HG03571 (cell line): Measurements from ENCODE around the gene NET1.
"Not testable (repeated sequence)": the region's sequence is repeated elsewhere in the genome, so short reads cannot be mapped to it uniquely, and the experiment has no call there.

ENCODE experiments used
- ATAC-seq: cut with Tn5 transposase; IDR thresholded peaks from one replicate; pipeline ENCODE4 v1.9.1; 2021; ENCODE audit not compliant: unreplicated experiment

The NET1 gene

GRCh38 chr10:5461914-5462840 is 49.8 kb downstream of the NET1 start:
- no peak for ATAC-seq

- no peak for ATAC-seq
These were observed 50.5 kb downstream of the NET1 start for GRCh38 chr10:5462841-5463293.

DNA sequence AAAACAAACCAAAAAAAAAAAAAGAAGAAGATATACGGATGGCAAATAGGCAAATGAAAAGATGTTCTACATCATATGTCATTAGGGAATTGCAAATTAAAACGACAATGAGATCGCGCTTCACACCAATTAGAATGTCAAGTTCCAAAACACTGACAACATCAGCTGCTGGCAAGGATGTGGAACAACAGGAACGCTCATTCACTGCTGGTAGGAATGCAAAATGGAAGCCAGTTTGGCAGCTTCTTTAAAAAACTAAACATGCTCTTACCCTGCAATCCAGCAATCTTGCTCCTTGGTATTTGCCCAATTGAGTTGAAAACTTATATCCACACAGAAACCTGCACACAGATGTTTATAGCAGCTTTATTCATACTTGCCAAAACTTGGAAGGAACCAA is 52.2 kb downstream of the NET1 start:
- ATAC-seq: no peak

DNA sequence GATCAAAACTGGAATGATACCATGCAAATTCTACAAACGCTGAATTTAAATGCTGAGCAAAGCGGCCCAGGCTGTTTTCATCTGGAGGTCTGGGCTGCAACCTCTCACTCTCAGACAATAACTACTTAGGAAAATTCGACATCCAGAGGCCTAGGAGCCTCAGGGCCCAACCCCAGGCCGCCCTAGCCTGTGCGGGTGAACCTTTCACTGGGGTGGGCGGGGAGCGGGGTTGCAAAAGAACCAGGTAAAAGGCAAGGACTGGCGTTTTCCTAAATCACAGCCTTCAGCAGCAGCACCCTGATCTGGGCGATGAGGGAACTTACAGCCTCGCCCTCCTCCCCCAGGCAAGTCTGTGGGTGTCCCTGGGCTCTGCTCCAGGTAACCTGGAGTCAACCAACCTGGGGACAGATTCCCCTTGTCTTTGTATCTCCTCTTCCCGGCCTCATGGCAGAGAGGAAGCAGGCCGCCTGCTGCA is 53.7 kb downstream of the NET1 start:
- no peak for ATAC-seq

- ATAC-seq: no peak
These were observed 54.3 kb downstream of the NET1 start for GRCh38 chr10:5466451-5467206.

GRCh38 chr10:5467207-5467535 is 54.8 kb downstream of the NET1 start:
- no peak for ATAC-seq

DNA sequence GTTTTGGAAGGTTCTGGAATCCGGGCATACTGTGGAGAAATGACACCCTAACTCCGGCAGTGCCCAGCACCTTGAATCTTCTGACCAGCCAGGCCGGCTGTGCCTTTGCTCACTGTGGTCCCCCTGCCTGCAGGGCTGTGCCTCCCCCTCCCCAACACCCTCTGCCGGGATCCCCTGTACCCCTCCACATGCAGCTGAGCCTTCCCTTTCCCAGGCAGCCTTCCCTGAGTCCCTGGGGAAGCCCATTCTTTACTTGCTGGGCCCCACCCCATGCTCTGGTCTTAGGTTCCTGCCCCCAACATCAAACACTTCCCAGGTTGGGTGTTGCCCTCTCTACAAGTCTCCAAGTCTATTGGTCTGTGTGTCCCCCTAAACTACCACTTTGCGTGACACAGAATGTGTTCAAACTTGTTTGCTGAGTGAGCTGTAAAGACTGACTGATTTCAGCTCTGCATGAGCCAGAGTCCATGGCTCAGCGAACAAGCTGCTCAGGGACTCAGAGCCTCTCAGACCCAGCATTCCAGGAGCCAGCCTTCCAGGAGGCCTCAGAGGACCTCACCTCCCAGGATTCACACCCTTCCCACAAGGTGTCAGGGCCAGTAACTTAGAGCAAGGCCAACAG is 55.4 kb downstream of the NET1 start:
- no peak for ATAC-seq

DNA sequence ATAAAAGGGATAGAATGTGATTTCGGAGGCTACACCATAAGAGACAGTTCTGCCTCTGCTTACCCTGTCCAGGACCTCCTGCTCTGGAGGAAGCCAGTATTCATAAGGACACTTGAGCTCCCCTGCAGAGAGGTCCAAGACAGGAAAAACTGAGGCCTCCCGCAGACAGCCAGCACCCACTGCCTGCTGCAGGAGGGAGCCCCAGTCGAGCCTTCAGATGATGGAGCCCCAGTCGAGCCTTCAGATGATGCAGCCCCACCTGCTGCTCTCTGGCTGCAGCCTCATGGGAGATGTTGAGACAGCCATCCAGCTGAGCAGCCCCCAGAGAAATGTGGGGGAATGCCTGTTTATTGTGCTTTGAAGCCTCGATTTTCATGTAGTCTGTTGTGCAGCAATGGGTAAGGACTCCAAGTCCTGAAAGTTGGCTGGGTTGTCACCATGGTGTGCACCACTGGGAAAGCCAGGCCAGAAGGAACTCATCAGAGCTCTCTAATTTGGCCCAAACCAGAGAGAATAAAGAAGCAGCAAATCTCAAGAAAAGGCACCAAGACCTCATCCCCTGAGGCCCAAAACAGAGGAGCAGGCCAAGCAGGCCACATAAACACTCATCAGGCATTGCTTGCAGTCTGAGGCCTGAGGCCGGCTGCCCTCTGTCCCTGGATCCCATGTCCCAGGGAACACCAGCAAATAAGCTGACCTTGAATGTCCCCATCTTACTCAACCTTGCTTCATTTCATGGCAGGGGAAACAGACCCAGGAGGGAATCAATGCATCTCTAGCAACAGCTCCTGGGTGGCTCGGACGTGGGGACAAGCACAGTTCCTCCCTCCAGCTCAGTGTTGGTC is 56.1 kb downstream of the NET1 start:
- no peak for ATAC-seq

DNA sequence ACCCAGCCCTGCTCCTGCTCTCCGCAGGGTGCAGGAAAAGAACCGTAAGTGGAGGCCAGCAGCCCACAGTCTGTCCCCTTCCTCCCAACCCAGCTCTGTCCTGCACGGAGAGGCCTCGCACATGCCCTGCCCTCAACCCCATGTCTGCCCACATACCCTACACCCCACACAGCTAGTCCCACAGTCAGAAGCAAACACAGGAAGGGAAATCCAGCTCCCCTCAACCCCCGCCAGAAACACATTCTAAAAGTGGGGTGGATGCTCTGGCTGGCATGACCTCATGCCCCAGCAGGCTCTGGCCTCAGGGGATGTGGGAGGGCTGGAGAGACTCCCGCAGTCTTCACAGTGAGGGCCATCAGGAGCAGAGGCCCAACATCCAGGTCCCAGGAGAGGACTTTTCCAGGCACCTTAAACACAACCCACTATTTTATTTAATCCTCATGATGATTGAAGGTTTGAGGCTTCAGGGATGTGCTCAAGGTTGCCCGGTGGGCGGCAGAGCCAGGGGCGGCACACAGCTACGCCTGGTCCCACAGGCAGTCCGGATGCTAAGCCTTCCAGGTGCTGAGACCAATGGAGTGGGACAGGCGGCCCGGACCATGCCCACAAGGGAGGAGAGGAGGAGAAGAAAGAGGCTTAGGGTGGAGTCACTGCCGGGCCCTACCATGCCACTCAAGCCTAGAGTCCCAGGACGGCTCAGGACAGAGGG is 57.1 kb downstream of the NET1 start:
- ATAC-seq: no peak

DNA sequence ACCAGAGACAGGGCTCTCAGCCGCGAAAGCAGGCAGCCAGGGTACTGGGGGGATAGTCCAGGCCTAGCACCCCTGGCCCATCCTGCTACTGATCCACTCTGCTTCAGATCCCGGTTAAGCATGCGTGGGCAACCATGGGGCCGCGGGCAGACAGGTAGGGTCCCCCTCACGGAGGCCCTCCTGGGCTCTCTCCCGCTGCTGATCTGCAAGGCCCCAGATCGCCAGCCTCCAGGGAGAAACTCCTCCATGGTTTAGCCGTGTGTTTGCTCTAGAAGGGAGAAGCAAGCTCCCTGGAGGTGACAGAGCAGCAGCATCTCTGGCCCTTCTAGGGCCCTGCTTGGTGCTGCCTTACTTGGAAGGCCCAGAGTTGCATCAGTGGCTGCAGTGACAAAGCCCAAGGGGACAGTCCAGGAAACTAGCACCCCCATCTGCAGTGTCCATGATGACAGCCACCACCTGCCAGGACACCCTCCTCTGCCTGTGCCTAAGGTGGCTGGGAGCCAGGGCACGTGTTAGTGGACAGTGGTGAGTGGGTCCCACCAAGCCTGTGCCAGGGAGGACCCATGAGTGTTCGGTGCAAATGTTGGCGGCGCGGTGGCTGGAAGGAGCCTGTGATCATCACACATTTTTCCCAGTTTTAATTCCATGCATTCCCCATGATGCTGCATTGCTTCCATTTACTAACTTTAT is 57.9 kb downstream of the NET1 start:
- ATAC-seq: no peak

DNA sequence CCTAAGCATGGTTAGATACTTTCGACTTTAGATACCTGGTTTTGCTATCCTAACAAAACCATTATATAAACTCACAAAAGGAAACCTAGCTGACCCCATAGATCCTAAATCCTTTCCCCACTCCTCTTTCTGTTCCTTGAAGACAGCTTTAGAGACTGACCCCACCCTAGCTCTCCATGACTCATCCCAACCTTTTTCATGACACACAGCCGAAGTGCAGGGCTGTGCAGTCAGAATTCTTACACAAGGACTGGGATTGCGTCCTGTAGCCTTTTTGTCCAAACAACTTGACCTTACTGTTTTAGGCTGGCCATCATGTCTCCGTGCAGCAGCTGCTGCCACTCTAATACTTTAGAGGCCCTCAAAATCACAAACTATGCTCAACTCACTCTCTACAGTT is 62.3 kb downstream of the NET1 start:
- ATAC-seq: not testable (repeated sequence)

GRCh38 chr10:5475088-5475487 is 62.7 kb downstream of the NET1 start:
- not testable (repeated sequence) for ATAC-seq

GRCh38 chr10:5475974-5476807 is 63.8 kb downstream of the NET1 start:
- not testable (repeated sequence) for ATAC-seq

GRCh38 chr10:5476918-5477525 is 64.7 kb downstream of the NET1 start:
- ATAC-seq: no peak

DNA sequence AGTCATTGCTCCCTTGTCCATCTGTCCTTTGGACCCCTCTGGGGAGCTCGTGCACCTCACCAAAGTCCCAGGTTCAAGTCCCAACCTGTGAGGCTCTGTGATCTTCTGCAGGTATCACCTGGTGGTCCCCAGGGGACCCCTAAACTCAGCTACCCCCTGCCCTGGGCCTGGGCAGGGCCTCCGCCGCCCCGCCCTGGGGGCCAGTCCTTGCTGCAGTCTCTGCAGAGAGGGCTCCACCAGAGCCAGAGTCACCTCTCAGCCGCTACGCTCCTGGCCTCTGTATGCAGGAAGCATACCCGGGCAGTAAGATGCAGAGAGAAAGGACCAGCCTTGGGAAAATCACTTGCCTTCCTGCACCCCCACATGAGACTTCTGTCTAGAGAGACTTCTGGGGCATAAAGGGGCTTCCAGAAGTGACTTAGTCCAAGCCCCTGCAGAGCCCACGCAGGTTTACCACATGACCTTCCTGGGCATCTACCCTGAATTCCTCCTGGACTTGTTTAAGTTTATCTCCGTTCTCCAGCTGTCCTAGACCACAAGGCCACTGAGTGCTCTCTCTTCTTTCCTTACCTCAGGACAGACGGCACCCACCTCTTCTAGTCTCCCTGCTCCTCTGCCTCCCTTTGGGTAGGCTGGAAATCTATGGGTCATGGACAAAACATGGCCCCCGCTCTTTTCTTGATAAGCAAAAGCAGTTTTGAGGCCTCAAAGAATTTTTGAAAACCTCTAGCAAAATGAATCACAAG is 65.8 kb downstream of the NET1 start:
- ATAC-seq: no peak

GRCh38 chr10:5478694-5479305 is 66.4 kb downstream of the NET1 start:
- ATAC-seq: no peak
